ENCODE measurements around the gene ARPC1A.

DNA sequence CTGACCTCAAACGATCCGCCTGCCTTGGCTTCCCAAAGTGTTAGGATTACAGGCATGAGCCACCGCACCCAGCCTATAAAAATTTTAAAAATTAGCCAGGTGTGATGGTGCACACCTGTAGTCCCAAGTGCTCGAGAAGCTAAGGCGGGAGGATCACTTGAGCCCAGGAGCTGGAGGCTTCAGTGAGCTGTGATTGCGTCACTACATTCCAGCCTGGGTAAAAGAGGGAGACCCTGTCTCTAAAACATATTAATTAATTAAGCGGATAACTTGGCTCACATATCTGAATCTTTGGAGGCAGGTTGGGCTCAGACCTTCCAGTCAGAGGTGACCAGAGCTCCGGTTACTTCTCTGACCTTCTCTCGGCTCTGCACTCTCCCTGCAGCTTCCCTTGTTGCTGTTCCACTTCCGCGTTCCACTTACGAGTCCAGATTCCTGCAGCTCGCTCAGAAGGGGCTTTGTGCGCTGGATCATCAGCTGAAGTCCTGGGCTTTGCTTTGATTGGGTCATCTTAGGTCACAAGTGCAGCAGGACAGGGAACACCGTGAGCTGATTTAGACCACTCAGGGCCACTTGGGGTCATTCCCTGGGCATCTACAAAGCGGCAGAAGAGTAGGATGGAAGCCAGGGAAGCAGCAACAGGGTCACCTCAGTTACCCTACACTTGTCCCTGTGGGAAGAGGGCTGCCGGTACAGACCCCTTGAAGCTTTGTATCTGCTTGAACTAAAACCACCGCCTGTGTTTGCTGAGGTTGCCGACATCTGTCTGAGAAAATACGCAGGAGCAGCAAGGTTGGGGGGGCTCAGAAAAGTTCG is 46.8 kb downstream of the ARPC1A start:
- no peak for TF ChIP-seq POLR2AphosphoS5 (IDR thresholded peaks at IDR 0.05)
- TF ChIP-seq, protein P1, sequence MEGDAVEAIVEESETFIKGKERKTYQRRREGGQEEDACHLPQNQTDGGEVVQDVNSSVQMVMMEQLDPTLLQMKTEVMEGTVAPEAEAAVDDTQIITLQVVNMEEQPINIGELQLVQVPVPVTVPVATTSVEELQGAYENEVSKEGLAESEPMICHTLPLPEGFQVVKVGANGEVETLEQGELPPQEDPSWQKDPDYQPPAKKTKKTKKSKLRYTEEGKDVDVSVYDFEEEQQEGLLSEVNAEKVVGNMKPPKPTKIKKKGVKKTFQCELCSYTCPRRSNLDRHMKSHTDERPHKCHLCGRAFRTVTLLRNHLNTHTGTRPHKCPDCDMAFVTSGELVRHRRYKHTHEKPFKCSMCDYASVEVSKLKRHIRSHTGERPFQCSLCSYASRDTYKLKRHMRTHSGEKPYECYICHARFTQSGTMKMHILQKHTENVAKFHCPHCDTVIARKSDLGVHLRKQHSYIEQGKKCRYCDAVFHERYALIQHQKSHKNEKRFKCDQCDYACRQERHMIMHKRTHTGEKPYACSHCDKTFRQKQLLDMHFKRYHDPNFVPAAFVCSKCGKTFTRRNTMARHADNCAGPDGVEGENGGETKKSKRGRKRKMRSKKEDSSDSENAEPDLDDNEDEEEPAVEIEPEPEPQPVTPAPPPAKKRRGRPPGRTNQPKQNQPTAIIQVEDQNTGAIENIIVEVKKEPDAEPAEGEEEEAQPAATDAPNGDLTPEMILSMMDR (IDR thresholded peaks at IDR 0.05), result no peak
- no peak for TF ChIP-seq POLR2A (IDR thresholded peaks at IDR 0.05)
- no peak for TF ChIP-seq EP300 (IDR thresholded peaks at IDR 0.05)

Data from suprapubic skin (tissue), 4 donors.